ENCODE measurements around the gene MIS12.
A peak's percentile ranks its signal among the peaks of the same experiment; 100 is the strongest.

The MIS12 gene

DNA sequence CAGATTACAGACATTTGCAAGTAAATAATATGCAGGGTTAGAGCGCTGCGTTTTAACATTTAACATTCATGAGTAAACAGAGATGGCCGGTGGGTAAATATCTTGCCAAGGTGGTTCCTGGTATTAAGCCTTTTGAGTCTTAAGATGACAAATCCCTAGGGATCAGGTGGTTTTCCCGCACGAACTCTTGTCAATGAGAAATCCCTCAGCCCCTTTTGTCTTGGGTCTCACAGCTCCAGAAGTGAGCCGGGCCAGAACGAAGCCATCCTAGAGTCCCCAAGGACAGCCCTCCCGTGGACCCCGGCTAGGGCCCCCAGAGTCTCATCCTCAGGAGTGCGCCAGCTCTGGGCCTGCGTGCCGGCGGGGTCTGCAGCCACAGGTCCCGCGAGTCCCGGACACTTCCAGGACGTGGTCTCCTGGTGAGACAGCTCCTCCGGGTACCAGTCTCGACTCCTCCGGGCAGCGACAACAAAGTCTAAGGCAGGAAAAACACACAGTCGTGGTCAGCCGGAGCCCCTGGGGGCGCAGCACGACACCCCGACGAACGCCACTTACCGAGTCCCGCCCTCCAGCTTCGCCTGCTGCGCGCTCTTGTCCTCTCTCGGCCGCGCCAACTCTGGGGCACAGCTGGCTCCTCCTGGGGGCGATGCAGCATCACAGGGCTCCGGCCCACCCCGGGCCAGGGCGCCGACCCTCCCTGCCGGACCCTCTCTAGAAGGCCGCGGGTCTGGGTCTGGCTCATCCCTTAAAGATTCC, 13.3 kb downstream of the MIS12 start:
- TF ChIP-seq, protein P1, sequence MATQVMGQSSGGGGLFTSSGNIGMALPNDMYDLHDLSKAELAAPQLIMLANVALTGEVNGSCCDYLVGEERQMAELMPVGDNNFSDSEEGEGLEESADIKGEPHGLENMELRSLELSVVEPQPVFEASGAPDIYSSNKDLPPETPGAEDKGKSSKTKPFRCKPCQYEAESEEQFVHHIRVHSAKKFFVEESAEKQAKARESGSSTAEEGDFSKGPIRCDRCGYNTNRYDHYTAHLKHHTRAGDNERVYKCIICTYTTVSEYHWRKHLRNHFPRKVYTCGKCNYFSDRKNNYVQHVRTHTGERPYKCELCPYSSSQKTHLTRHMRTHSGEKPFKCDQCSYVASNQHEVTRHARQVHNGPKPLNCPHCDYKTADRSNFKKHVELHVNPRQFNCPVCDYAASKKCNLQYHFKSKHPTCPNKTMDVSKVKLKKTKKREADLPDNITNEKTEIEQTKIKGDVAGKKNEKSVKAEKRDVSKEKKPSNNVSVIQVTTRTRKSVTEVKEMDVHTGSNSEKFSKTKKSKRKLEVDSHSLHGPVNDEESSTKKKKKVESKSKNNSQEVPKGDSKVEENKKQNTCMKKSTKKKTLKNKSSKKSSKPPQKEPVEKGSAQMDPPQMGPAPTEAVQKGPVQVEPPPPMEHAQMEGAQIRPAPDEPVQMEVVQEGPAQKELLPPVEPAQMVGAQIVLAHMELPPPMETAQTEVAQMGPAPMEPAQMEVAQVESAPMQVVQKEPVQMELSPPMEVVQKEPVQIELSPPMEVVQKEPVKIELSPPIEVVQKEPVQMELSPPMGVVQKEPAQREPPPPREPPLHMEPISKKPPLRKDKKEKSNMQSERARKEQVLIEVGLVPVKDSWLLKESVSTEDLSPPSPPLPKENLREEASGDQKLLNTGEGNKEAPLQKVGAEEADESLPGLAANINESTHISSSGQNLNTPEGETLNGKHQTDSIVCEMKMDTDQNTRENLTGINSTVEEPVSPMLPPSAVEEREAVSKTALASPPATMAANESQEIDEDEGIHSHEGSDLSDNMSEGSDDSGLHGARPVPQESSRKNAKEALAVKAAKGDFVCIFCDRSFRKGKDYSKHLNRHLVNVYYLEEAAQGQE (IDR thresholded peaks at IDR 0.05; ENCODE audit: insufficient replicate concordance, low read depth), result no peak
- TF ChIP-seq SPI1 (IDR thresholded peaks at IDR 0.05; ENCODE audit: borderline replicate concordance, low read depth), result no peak
- no peak for TF ChIP-seq GABPA (IDR thresholded peaks at IDR 0.05; ENCODE audit: low read depth)
- TF ChIP-seq, protein P2, sequence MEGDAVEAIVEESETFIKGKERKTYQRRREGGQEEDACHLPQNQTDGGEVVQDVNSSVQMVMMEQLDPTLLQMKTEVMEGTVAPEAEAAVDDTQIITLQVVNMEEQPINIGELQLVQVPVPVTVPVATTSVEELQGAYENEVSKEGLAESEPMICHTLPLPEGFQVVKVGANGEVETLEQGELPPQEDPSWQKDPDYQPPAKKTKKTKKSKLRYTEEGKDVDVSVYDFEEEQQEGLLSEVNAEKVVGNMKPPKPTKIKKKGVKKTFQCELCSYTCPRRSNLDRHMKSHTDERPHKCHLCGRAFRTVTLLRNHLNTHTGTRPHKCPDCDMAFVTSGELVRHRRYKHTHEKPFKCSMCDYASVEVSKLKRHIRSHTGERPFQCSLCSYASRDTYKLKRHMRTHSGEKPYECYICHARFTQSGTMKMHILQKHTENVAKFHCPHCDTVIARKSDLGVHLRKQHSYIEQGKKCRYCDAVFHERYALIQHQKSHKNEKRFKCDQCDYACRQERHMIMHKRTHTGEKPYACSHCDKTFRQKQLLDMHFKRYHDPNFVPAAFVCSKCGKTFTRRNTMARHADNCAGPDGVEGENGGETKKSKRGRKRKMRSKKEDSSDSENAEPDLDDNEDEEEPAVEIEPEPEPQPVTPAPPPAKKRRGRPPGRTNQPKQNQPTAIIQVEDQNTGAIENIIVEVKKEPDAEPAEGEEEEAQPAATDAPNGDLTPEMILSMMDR (IDR thresholded peaks at IDR 0.05; ENCODE audit: insufficient read depth, low read length), result no peak
- TF ChIP-seq POLR2AphosphoS5 (IDR thresholded peaks at IDR 0.05; ENCODE audit: low read depth), result no peak
- no peaks in the 10 kb centered on the region for H3K27me3 ChIP-seq (ENCODE audit: insufficient read depth, poor library complexity, severe bottlenecking)
- no peak overlapping the region for H3K4me3 ChIP-seq (replicated peaks; ENCODE audit: insufficient read depth, low read length)
- H3K27ac ChIP-seq (replicated peaks), result no peak overlapping the region
- DNase-seq (ENCODE audit: low read depth in 1 of 2, low spot score in 1 of 2), result no peak

DNA sequence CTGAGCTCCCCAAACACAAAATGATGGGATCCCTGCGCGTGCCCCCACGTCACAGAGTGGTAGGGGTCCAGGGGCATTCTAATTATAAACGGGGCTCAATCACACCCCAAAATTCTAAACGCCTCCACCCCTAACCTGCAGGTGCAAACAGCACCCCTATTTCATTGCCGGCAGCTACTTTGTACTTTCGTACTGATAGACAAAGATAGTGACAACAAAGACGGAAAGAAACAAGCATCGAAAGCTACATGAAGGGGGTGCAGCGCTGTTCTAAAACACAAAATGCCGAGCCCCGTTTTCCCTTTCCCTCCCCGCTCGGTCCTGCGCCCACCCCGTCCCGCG, 13.9 kb downstream of the MIS12 start:
- Histone ChIP-seq H3K27ac (replicated peaks) (no peak overlapping the region), H3K27me3 (ENCODE audit: insufficient read depth, poor library complexity, severe bottlenecking) (no peaks in the 10 kb centered on the region), H3K4me3 (replicated peaks; ENCODE audit: insufficient read depth, low read length) (no peak overlapping the region)
- TF ChIP-seq SPI1 (IDR thresholded peaks at IDR 0.05; ENCODE audit: borderline replicate concordance, low read depth), result no peak
- TF ChIP-seq, protein P1 (IDR thresholded peaks at IDR 0.05; ENCODE audit: insufficient replicate concordance, low read depth), result no peak
- TF ChIP-seq, protein P2 (IDR thresholded peaks at IDR 0.05; ENCODE audit: insufficient read depth, low read length), result no peak
- no peak for TF ChIP-seq POLR2AphosphoS5 (IDR thresholded peaks at IDR 0.05; ENCODE audit: low read depth)
- DNase-seq (ENCODE audit: low read depth in 1 of 2, low spot score in 1 of 2), result no peak

DNA sequence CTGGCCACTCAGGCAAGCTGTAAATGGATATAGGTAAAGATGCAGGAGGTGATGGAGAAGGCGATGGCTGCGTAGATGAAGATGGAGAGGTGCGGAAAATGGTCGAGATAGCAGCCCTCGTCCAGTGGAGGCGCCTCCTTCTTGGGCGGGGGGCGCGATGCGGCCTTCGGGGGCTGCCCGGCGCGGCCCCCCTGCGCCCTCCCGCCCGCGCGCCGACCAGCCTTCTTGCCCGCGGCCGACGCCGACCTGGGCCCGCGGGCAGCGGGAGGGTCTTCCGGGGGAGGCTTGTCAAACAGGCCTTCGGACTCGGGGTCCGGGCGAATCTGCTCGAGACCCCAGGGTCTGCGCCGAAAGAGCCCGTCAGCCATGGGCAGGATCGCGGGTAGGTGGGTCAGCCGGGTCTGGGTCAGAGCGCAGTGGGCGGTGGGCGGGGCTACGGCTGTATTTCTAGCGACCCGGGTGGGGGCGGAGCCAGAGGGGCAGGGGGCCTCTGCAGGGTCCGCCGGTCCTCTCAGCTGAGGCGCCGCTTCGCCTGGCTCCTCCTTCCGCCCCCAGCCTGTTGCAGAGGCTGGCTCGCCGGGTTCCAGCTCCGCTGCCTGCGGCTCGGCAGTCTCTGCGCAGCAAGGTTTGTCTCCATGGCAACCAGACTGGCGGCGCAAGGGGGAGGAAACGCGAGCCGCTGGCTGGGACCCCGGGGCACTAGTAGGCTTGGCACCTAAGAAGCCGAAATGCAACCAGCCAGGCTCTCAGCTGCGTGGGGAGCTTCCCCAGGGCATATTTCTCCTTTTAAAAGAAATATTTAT, 14.4 kb downstream of the MIS12 start:
- Histone ChIP-seq H3K27me3 (ENCODE audit: insufficient read depth, poor library complexity, severe bottlenecking) (no peaks in the 10 kb centered on the region), H3K27ac (replicated peaks) (no peak overlapping the region), H3K4me3 (replicated peaks; ENCODE audit: insufficient read depth, low read length) (peak overlapping the region; percentile 12; the same call in 1 of the 2 replicates)
- peak; percentile 13 to 25 for DNase-seq (ENCODE audit: low read depth in 1 of 2, low spot score in 1 of 2)
- TF ChIP-seq SPI1 (IDR thresholded peaks at IDR 0.05; ENCODE audit: borderline replicate concordance, low read depth), result no peak
- no peak for TF ChIP-seq POLR2AphosphoS5 (IDR thresholded peaks at IDR 0.05; ENCODE audit: low read depth)
- TF ChIP-seq, protein P2 (IDR thresholded peaks at IDR 0.05; ENCODE audit: insufficient read depth, low read length), result no peak
- TF ChIP-seq GABPA (IDR thresholded peaks at IDR 0.05; ENCODE audit: low read depth), result no peak
- TF ChIP-seq, protein P1 (IDR thresholded peaks at IDR 0.05; ENCODE audit: insufficient replicate concordance, low read depth), result no peak

Data from HL-60 (cell line).